Neural progenitor cell (in vitro differentiated cells): Measurements from ENCODE around the gene TLK2.
"Not testable (repeated sequence)": the region's sequence is repeated elsewhere in the genome, so short reads cannot be mapped to it uniquely, and the experiment has no call there.

ENCODE experiments used
- EZH2phosphoT487 ChIP-seq: fragments of 200-600 bp; sonication (generic); IDR thresholded peaks from 2 replicates; pipeline ENCODE4 v1.6.1; 2017; ENCODE audit warnings: antibody characterized with exemption
- TF ChIP-seq, protein P1 (sequence below): fragments of 200-600 bp; sonication (generic); IDR thresholded peaks from 2 replicates; pipeline ENCODE4 v1.5.1; 2017; ENCODE audit warnings: antibody characterized with exemption, mild to moderate bottlenecking

DNA sequence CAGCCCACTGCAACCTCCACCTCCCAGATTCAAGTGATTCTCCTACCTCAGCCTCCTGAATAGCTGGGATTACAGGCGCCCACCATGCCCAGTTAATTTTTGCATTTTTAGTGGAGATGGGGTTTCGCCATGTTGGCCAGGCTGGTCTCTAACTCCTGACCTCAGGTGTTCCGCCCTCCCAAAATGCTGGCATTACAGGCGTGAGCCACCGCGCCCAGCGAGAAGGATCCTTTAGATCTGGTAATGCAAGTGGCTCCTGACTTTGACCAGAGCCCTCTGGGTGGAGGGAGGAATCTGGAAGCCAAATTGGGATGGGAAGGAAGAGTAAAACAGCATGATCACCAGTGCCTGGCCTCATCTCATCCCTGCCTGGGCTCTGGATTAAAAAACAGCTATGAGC lies 13.4 kb upstream of the TLK2 start:
- TF ChIP-seq, protein P1, sequence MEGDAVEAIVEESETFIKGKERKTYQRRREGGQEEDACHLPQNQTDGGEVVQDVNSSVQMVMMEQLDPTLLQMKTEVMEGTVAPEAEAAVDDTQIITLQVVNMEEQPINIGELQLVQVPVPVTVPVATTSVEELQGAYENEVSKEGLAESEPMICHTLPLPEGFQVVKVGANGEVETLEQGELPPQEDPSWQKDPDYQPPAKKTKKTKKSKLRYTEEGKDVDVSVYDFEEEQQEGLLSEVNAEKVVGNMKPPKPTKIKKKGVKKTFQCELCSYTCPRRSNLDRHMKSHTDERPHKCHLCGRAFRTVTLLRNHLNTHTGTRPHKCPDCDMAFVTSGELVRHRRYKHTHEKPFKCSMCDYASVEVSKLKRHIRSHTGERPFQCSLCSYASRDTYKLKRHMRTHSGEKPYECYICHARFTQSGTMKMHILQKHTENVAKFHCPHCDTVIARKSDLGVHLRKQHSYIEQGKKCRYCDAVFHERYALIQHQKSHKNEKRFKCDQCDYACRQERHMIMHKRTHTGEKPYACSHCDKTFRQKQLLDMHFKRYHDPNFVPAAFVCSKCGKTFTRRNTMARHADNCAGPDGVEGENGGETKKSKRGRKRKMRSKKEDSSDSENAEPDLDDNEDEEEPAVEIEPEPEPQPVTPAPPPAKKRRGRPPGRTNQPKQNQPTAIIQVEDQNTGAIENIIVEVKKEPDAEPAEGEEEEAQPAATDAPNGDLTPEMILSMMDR: not testable (repeated sequence)
- TF ChIP-seq EZH2phosphoT487: not testable (repeated sequence)
